Ramos (cell line): Measurements from ENCODE around the gene SLC36A1.

Source experiments
- in situ Hi-C: fragments of 300-500 bp; cut with MboI; formaldehyde crosslinking; loops from one replicate; pipeline ENCODE4 v1.14.3; 2022; ENCODE audit warnings: low sequenced_read_pairs; ENCODE audit not compliant: unreplicated experiment

Gene SLC36A1

DNA sequence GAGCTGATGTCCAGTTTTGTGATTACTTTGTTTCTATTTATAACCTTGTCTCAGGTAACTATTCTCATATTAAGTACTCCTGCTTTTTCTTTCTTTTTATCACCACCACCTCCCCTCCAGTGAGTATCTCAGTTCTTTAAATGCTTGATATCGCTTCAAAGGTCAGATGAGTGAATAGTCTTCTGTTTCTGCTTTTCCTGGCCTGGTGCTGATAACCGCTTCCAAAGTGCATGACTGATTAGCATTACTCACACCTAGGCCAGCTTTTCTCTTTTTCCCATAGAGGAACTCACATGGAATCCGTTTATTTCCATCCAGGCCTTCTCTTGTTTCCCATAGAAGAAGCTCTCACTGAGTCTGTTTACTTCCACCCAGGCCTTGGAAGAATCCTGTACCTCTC, 3.2 kb downstream of the SLC36A1 start:
- in situ Hi-C loops, result no loop called here

- in situ Hi-C loops, result no loop called here
Measured at GRCh38 chr5:151451626-151452520, 4.5 kb downstream of the SLC36A1 start.

GRCh38 chr5:151454166-151454565, 6.8 kb downstream of the SLC36A1 start:
- in situ Hi-C loops, result no loop called here

GRCh38 chr5:151454889-151455288, 7.5 kb downstream of the SLC36A1 start:
- in situ Hi-C loops, result no loop called here

GRCh38 chr5:151456321-151456940, 9.0 kb downstream of the SLC36A1 start:
- in situ Hi-C loops, result no loop called here

- in situ Hi-C loops, result no loop called here
Measured at GRCh38 chr5:151458314-151458713, 10.9 kb downstream of the SLC36A1 start.

- in situ Hi-C loops, result no loop called here
Measured at GRCh38 chr5:151459680-151460324, 12.4 kb downstream of the SLC36A1 start.

DNA sequence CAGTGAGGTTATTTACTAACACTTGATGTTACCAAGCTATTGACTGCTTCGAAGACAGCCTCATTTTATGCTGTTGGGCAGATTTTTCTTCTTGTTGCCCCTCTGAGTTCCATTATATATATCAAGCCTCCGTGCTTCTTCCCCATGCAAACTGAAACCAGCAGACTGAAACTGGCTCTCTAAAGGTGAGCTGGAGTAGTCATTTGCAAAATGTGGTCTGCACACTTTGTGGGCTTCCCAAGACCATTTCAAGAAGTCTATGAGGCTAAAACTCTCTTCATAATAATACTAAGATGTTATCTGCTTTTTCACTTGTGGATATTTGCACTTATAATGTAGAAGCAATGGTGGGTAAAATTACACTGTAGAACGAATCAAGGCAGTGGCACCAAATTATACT, 13.9 kb downstream of the SLC36A1 start:
- in situ Hi-C loops, result no loop called here

GRCh38 chr5:151463137-151464029, 16.0 kb downstream of the SLC36A1 start:
- in situ Hi-C loops, result no loop called here

GRCh38 chr5:151464101-151464500, 16.7 kb downstream of the SLC36A1 start:
- in situ Hi-C loops, result no loop called here

DNA sequence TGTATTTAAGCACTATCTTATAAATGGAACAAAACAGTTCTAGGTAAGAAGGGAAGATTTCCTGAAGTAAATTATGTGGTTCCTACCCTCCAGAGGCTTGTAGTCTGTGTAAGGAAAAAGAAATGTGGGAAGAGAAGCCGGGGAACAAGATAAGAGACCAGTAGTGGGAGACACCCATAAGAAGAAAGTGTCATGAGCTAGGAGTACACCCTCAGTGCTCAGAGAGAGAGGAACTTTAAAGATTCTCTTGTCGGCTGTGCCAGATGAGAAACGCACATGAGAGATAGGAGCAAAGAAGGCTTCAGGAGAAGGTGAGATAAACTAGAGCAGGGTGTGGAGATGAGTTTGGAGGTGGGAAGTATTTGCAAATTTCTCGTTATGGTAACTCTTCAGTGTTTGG, 18.1 kb downstream of the SLC36A1 start:
- in situ Hi-C loops, result no loop called here

DNA sequence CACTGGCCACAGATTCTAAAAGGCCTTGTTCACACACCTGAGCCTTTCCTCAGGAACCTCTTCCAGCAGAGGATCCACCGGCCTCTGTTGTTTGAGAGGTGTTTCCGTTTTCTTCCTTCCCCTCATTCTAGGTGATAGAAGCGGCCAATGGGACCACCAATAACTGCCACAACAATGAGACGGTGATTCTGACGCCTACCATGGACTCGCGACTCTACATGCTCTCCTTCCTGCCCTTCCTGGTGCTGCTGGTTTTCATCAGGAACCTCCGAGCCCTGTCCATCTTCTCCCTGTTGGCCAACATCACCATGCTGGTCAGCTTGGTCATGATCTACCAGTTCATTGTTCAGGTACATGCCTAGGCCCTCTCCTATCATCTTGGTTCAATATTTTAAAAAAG, 20.2 kb downstream of the SLC36A1 start:
- in situ Hi-C loops, result no loop called here

GRCh38 chr5:151469386-151469785, 22.0 kb downstream of the SLC36A1 start:
- in situ Hi-C loops, result no loop called here

DNA sequence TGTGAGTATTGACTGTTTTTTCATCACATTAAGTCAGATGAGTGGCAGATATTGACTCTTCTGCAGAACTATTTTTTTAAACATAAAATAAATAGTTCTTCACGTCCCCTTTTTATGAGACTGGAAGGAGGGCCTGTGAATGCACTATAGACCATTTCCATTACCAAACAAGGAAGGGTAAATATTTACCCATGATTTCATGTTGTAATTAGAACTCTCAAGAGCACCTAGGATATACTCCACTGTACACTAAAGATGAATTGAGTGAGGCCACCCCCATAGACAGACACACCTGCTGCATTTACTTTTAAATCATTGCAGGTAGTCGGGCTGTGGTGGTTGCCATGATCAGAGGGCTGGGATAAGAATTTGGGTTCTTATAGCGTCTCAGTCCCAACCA, 22.6 kb downstream of the SLC36A1 start:
- in situ Hi-C loops, result no loop called here

DNA sequence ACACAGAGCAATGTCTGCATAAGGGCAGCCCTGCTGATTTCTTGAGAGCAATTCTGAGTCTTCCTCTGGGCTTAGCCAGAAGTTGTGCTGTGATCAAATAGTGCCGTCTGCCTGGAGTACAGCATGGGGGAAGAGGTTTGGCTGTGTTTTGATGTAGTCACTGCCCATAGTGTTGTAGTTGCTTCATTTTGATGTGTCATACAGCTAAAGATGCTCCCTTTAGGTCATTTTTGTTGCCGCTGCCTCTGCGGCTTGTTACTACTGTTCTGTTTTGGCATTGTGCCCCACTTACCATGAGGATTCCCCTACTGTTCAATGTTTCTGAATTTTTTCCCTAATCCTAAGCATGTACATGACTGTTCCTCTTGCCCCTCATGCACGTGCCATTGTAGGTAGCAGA, 23.0 kb downstream of the SLC36A1 start:
- in situ Hi-C loops, result no loop called here

DNA sequence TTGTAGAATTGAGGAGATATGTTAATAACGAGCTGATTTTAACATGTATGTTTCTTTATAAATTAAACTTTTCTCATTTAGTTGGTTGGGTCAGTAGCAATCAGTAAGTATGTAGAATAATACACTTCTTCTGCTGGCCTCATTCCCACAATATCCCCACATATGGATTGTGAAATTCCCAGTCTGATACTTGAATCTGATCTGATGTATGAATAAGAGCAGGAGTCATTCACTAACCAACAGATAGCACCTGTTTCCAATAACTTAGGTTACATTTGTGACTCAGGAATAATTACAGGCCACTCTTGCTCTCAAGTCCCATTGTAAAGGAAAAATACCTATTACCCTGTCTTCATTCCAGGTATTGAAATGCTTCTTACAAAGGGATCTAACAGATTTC, 23.9 kb downstream of the SLC36A1 start:
- in situ Hi-C loops, result no loop called here

DNA sequence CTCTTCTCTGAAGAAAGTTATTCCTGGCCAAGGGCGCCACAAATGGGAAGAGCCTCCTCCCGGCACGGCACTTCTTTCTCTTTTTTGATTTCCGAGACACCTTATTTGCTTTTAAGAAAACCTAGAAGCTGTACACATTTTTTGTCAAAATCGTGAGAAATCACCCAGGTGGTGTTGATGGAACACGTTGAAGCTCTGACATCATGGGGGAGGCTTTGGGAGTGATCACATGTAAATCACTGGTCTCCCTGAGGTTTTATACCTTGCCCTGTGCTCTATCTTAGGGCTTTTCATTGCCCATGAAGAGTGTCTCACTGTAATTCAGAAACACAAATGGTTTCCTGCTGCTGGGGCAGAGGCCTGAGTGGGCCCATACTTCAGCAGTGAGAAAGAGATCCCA, 27.4 kb downstream of the SLC36A1 start:
- in situ Hi-C loops, result no loop called here

DNA sequence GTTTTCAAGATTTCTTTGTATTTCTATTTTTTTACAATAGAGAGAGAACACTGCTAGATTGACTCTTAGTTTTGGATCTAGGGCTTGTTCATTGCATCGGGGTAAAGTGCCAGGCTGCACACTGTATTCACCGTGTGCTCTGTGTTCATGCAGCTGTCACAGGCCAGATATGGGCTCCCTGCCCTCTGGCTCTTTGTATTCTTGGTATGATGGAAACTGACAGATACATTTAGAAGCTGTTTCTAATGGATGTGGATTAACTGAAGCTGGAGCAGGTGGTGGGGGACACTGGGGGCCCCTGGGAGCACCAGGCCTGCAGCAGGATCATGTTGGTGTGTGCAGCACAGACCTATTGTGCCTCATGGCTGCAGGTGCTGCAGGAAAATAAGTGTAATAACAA, 28.0 kb downstream of the SLC36A1 start:
- in situ Hi-C loops, result no loop called here

DNA sequence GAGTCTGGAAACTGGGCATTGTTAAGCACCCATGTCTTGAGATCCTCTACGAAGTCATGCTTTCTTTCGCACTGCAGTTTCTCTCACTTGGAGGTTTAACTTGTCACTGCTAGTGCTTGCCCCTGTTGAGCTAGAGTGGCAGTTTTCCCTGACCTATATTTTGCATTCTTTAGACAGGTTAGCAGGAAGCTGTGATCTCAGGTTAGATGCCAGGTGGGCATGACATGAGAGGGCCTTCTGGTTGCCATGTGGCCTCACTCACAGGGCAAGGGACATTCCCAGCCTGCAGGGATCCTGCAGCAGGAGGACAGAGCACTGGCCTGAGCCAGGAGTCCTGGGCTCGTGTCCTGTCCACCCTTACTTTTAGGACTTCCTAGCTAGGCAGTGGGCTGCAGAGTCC, 28.6 kb downstream of the SLC36A1 start:
- in situ Hi-C loops, result no loop called here

- in situ Hi-C loops, result no loop called here
Measured at GRCh38 chr5:151477101-151477500, 29.7 kb downstream of the SLC36A1 start.
